GM23338 (cell line): Measurements from ENCODE around the gene ROCK2.

ENCODE experiments used
- EZH2 ChIP-seq: fragments of 200-600 bp; sonication (generic); IDR thresholded peaks from one replicate; pipeline ENCODE4 v1.8.0; 2017; ENCODE audit warnings: antibody characterized with exemption, mild to moderate bottlenecking, low read depth; ENCODE audit not compliant: unreplicated experiment
- TF ChIP-seq, protein P1 (sequence below), 2 experiments: fragments of 200-600 bp in 1 of 2; sonication (generic) in 1 of 2; conservative IDR thresholded peaks; 2 replicates each; pipeline versions ENCODE4 v1.5.1 to v1.6.1; 2016 to 2017; ENCODE audit warnings: antibody characterized with exemption in 2 of 2, low read depth in 2 of 2, mild to moderate bottlenecking in 2 of 2, moderate library complexity in 1 of 2

GRCh38 chr2:11144738-11145079 is 199.7 kb downstream of the ROCK2 start:
- TF ChIP-seq, protein P1, sequence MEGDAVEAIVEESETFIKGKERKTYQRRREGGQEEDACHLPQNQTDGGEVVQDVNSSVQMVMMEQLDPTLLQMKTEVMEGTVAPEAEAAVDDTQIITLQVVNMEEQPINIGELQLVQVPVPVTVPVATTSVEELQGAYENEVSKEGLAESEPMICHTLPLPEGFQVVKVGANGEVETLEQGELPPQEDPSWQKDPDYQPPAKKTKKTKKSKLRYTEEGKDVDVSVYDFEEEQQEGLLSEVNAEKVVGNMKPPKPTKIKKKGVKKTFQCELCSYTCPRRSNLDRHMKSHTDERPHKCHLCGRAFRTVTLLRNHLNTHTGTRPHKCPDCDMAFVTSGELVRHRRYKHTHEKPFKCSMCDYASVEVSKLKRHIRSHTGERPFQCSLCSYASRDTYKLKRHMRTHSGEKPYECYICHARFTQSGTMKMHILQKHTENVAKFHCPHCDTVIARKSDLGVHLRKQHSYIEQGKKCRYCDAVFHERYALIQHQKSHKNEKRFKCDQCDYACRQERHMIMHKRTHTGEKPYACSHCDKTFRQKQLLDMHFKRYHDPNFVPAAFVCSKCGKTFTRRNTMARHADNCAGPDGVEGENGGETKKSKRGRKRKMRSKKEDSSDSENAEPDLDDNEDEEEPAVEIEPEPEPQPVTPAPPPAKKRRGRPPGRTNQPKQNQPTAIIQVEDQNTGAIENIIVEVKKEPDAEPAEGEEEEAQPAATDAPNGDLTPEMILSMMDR (conservative IDR thresholded peaks at IDR 0.05; ENCODE audit: low read depth in 2 of 2), result no peak
- no peak for TF ChIP-seq EZH2
